H9 (cell line): ENCODE measurements around the gene B4GALT6. TPM values are rescaled to one million over a fixed set of nuclear protein-coding genes. Genes with fewer than 3 reads are reported as not detected.

Experiments used
- DNase-seq: peaks from one replicate; pipeline ENCODE4 v3.0.0-alpha.2; 2017
- H2AFZ ChIP-seq: one replicate; pipeline ENCODE4 v1.6.1; 2013; ENCODE audit warnings: mild to moderate bottlenecking, low read length, control low read depth, moderate library complexity
- H2AK5ac ChIP-seq: 2 replicates; pipeline ENCODE4 v1.6.1; 2013; ENCODE audit warnings: low read length, control low read depth, mixed read lengths; ENCODE audit not compliant: insufficient read length
- H2BK120ac ChIP-seq: one replicate; pipeline ENCODE4 v1.6.1; 2013; ENCODE audit warnings: low read depth, mild to moderate bottlenecking, low read length, control low read depth, inconsistent platforms; ENCODE audit not compliant: poor library complexity, severe bottlenecking
- H2BK12ac ChIP-seq: 2 replicates; pipeline ENCODE4 v1.6.1; 2013; ENCODE audit warnings: low read length, control low read depth, mixed read lengths, low read depth; ENCODE audit not compliant: insufficient read length
- H2BK15ac ChIP-seq: 2 replicates; pipeline ENCODE4 v1.6.1; 2013; ENCODE audit warnings: low read depth, low read length, control low read depth
- H2BK20ac ChIP-seq: one replicate; pipeline ENCODE4 v1.6.1; 2013; ENCODE audit warnings: low read depth, mild to moderate bottlenecking, low read length, control low read depth, inconsistent platforms; ENCODE audit not compliant: poor library complexity, severe bottlenecking
- H2BK5ac ChIP-seq: 2 replicates; pipeline ENCODE4 v1.6.1; 2013; ENCODE audit warnings: low read length, control low read depth, mixed read lengths; ENCODE audit not compliant: insufficient read length
- H3K14ac ChIP-seq: 2 replicates; pipeline ENCODE4 v1.6.1; 2013; ENCODE audit warnings: low read length, control low read depth; ENCODE audit not compliant: insufficient read depth
- H3K18ac ChIP-seq: 2 replicates; pipeline ENCODE4 v1.6.1; 2013; ENCODE audit warnings: low read depth, mild to moderate bottlenecking, mixed read lengths, low read length, control low read depth; ENCODE audit not compliant: insufficient read length
- H3K23ac ChIP-seq: 2 replicates; pipeline ENCODE4 v1.6.1; 2013; ENCODE audit warnings: low read length, control low read depth, mixed read lengths, low read depth; ENCODE audit not compliant: insufficient read length
- H3K23me2 ChIP-seq: 2 replicates; pipeline ENCODE4 v1.6.1; 2013; ENCODE audit warnings: low read depth, mild to moderate bottlenecking, mixed read lengths, low read length, control low read depth; ENCODE audit not compliant: insufficient read length, poor library complexity, severe bottlenecking
- H3K27ac ChIP-seq: 2 replicates; pipeline ENCODE4 v1.5.1; 2013; ENCODE audit warnings: low read length, control low read depth, mixed read lengths, low read depth; ENCODE audit not compliant: insufficient read length
- H3K27me3 ChIP-seq: 2 replicates; pipeline ENCODE4 v1.6.1; 2013; ENCODE audit warnings: low read length, control low read depth, inconsistent platforms; ENCODE audit not compliant: insufficient read depth
- H3K4ac ChIP-seq: 2 replicates; pipeline ENCODE4 v1.6.1; 2013; ENCODE audit warnings: low read depth, mild to moderate bottlenecking, control low read depth, inconsistent platforms, low read length, moderate library complexity
- H3K4me1 ChIP-seq: 2 replicates; pipeline ENCODE4 v1.6.1; 2013; ENCODE audit warnings: low read length, control low read depth, inconsistent platforms; ENCODE audit not compliant: insufficient read depth
- H3K4me2 ChIP-seq: 2 replicates; pipeline ENCODE4 v1.6.1; 2013; ENCODE audit warnings: low read length, control low read depth, mixed read lengths; ENCODE audit not compliant: insufficient read length, insufficient read depth
- H3K56ac ChIP-seq: 2 replicates; pipeline ENCODE4 v1.6.1; 2013; ENCODE audit warnings: low read depth, mild to moderate bottlenecking, mixed read lengths, low read length, control low read depth; ENCODE audit not compliant: insufficient read length
- H3K79me1 ChIP-seq: 2 replicates; pipeline ENCODE4 v1.6.1; 2013; ENCODE audit warnings: low read depth, mild to moderate bottlenecking, moderate library complexity, low read length, control low read depth, inconsistent platforms; ENCODE audit not compliant: insufficient read depth, poor library complexity, severe bottlenecking
- H3K79me2 ChIP-seq: 2 replicates; pipeline ENCODE4 v1.6.1; 2013; ENCODE audit warnings: low read length, control low read depth, inconsistent platforms; ENCODE audit not compliant: insufficient read depth
- H3K9ac ChIP-seq: 2 replicates; pipeline ENCODE4 v1.6.1; 2013; ENCODE audit warnings: low read length, control low read depth, mixed read lengths; ENCODE audit not compliant: insufficient read length; ENCODE audit errors: extremely low read depth
- H3K9me3 ChIP-seq: one replicate; pipeline ENCODE4 v1.6.1; 2013; ENCODE audit warnings: low read depth, low read length, inconsistent platforms; ENCODE audit not compliant: control insufficient read depth
- H3T11ph ChIP-seq: one replicate; pipeline ENCODE4 v1.6.1; 2013; ENCODE audit warnings: mild to moderate bottlenecking, low read length, control low read depth, inconsistent platforms
- H4K20me1 ChIP-seq: one replicate; pipeline ENCODE4 v1.6.1; 2013; ENCODE audit not compliant: control insufficient read depth, insufficient read length, insufficient read depth
- H4K5ac ChIP-seq: 2 replicates; pipeline ENCODE4 v1.6.1; 2013; ENCODE audit warnings: low read depth, mild to moderate bottlenecking, mixed read lengths, low read length, control low read depth; ENCODE audit not compliant: insufficient read length
- H4K8ac ChIP-seq: replicated peaks from 2 replicates; pipeline ENCODE4 v1.6.1; 2013; ENCODE audit warnings: low read length, control low read depth, mixed read lengths, low read depth; ENCODE audit not compliant: insufficient read length
- H4K91ac ChIP-seq: 2 replicates; pipeline ENCODE4 v1.6.1; 2013; ENCODE audit warnings: low read depth, mild to moderate bottlenecking, moderate library complexity, mixed read lengths, low read length, control low read depth; ENCODE audit not compliant: insufficient read length
- H3K27ac Mint-ChIP-seq, 3 experiments: 2 replicates in 2 of 3; 3 replicates in 1 of 3; pipeline ENCODE4 v1.8.0; 2020 to 2021; ENCODE audit warnings: mixed read lengths in 3 of 3, mild to moderate bottlenecking in 1 of 3, moderate library complexity in 1 of 3
- H3K27me3 Mint-ChIP-seq: 2 replicates; pipeline ENCODE4 v1.8.0; 2021; ENCODE audit warnings: low read depth, mild to moderate bottlenecking, moderate library complexity, mixed read lengths
- H3K36me3 Mint-ChIP-seq, 3 experiments: 2 replicates in 2 of 3; 3 replicates in 1 of 3; pipeline ENCODE4 v1.8.0; 2020 to 2021; ENCODE audit warnings: low read depth in 3 of 3, mixed read lengths in 3 of 3; ENCODE audit not compliant: insufficient read depth in 1 of 3
- H3K4me1 Mint-ChIP-seq, 2 experiments: 2 replicates each; pipeline ENCODE4 v1.8.0; 2020; ENCODE audit warnings: mixed read lengths in 2 of 2
- H3K4me3 Mint-ChIP-seq, 2 experiments: 2 replicates in 1 of 2; 3 replicates in 1 of 2; pipeline ENCODE4 v1.8.0; 2020 to 2021; ENCODE audit warnings: mild to moderate bottlenecking in 2 of 2, mixed read lengths in 2 of 2, moderate library complexity in 1 of 2
- H3K9me3 Mint-ChIP-seq, 2 experiments: 2 replicates in 1 of 2; 3 replicates in 1 of 2; pipeline ENCODE4 v1.8.0; 2020; ENCODE audit warnings: mild to moderate bottlenecking in 2 of 2, mixed read lengths in 2 of 2, moderate library complexity in 1 of 2
- CTCF ChIP-seq: fragments of 200-600 bp; sonication (generic); conservative IDR thresholded peaks from 3 replicates; pipeline ENCODE4 v1.8.0; 2021; ENCODE audit warnings: antibody characterized with exemption, mild to moderate bottlenecking
- WGBS: extraction: QIAGEN DNeasy Blood & Tissue Kit; methylation state at CpG from one replicate; pipeline ENCODE4 v1.1.7; 2013; ENCODE audit warnings: missing lambda C conversion rate, low lambda C conversion rate, mixed read lengths; ENCODE audit not compliant: insufficient read length; ENCODE audit errors: extremely low coverage; 5-methylcytosine and 5-hydroxymethylcytosine counted together
- total RNA-seq: library from RNA; stranded (reverse); gene quantifications from 2 replicates; pipeline ENCODE4 v1.2.1, GENCODE V29; 2021

The B4GALT6 gene
- total RNA-seq, 1 experiment from 2014 or later = 34.1 TPM

- Histone ChIP-seq H2BK12ac (no peak overlapping the region), H3K79me1 (no peaks in the 10 kb centered on the region), H3K4me2 (no peak overlapping the region), H3K23ac (no peak overlapping the region), H3K27ac (no peak overlapping the region), H3K4me1 (no peaks in the 10 kb centered on the region), H3K56ac (no peak overlapping the region), H3K4ac (no peak overlapping the region), H2AK5ac (no peak overlapping the region), H3K9ac (no peak overlapping the region), H3K23me2 (no peaks in the 10 kb centered on the region), H2BK120ac (no peak overlapping the region), H3T11ph (no peak overlapping the region), H3K18ac (no peak overlapping the region), H2BK20ac (no peak overlapping the region), H4K91ac (no peak overlapping the region), H3K9me3 (no peaks in the 10 kb centered on the region), H4K20me1 (no peaks in the 10 kb centered on the region), H4K8ac (no peak overlapping the region), H2BK5ac (no peak overlapping the region), H3K79me2 (no peaks in the 10 kb centered on the region), H2AFZ (no peak overlapping the region), H2BK15ac (no peak overlapping the region), H3K14ac (no peak overlapping the region), H3K27me3 (no peaks in the 10 kb centered on the region), H4K5ac (no peak overlapping the region)
- no peak for TF ChIP-seq CTCF
- Mint-ChIP-seq H3K27ac (no peak overlapping the region), H3K9me3 (peaks cover 10 to 13% of the 10 kb centered on the region in 2 experiments), H3K4me3 (no peak overlapping the region), H3K27me3 (no peaks in the 10 kb centered on the region), H3K4me1 (no peaks in the 10 kb centered on the region; a peak in 1 of 4 replicates), H3K36me3 (peaks cover 37 to 54% (median 45%) of the 10 kb centered on the region in 3 experiments)
- WGBS = no CpG with 5 or more reads among the region's 4 CpGs
- no peak for DNase-seq
These were observed 53.8 kb downstream of the B4GALT6 start for GRCh38 chr18:31630549-31630948.
